ENCODE results near the gene MBOAT1. TPM values are rescaled to one million over a fixed set of nuclear protein-coding genes. Genes with fewer than 3 reads are reported as not detected.

Gene MBOAT1
- total RNA-seq, 1 donor from 2014 or later = 3.0 TPM

DNA sequence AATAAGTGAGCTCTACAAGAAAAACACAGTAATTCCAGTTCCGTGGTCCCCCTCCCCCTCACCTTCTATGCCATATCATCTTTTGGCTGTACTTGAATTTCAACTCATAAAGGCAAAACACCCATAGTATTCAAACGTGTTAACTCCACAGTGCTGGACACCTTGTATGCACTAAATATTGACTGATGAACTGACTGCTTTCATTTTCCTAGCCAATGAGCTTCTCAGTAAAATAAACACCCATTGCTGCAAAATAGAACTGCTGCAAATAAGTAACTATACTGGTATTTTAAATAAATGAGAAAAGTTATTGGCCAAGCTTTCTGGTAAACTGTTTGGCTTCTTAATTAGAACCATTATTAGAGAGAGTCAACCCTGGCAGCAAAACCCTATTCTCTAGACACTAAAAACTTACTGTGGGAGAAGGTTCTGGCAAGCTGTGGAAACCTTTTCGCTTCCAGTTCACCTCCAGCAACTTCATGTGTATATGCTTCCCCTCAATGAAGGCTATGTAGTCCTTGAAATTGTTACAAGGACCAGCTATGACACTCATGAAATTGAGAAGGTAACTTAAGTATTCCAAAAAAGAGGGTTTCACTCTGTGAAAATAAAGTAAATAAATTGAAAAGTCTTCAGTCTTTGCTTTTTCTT, 86.0 kb downstream of the MBOAT1 start:
- peaks cover 3% of the 10 kb centered on the region for H3K27me3 Mint-ChIP-seq
- H3K27ac Mint-ChIP-seq = no peak overlapping the region
- peaks cover 16% of the 10 kb centered on the region for H3K4me1 Mint-ChIP-seq (ENCODE audit: low read depth)
- no peak for DNase-seq (ENCODE audit: low spot score, unreplicated experiment)
- TF ChIP-seq, protein P1, sequence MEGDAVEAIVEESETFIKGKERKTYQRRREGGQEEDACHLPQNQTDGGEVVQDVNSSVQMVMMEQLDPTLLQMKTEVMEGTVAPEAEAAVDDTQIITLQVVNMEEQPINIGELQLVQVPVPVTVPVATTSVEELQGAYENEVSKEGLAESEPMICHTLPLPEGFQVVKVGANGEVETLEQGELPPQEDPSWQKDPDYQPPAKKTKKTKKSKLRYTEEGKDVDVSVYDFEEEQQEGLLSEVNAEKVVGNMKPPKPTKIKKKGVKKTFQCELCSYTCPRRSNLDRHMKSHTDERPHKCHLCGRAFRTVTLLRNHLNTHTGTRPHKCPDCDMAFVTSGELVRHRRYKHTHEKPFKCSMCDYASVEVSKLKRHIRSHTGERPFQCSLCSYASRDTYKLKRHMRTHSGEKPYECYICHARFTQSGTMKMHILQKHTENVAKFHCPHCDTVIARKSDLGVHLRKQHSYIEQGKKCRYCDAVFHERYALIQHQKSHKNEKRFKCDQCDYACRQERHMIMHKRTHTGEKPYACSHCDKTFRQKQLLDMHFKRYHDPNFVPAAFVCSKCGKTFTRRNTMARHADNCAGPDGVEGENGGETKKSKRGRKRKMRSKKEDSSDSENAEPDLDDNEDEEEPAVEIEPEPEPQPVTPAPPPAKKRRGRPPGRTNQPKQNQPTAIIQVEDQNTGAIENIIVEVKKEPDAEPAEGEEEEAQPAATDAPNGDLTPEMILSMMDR (IDR thresholded peaks at IDR 0.05; ENCODE audit: unreplicated experiment) = no peak
- H3K36me3 Mint-ChIP-seq (ENCODE audit: insufficient read depth) = no peaks in the 10 kb centered on the region
- H3K4me3 Mint-ChIP-seq (ENCODE audit: low read depth) = no peak overlapping the region
- no peaks in the 10 kb centered on the region for H3K9me3 Mint-ChIP-seq (ENCODE audit: low read depth)

DNA sequence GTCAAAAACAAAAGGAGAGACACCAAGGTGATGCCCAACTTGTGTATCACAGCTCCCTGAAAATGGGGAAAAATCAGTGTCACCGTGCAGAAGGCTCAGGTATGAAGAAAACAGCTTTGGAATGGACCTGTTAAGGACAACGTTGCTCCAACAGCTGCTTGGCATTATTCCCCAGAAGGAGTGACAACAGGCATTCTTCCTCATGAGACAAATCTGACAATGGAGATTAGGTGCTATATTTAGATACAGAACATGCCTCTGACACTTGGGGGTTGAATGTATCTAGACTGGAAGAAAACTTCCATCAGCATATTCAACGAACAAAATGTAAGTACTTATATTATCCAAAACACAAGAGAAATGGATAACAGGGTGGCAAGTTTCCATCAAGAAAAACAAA, 87.7 kb downstream of the MBOAT1 start:
- TF ChIP-seq, protein P1 (IDR thresholded peaks at IDR 0.05; ENCODE audit: unreplicated experiment) = no peak
- Mint-ChIP-seq H3K36me3 (ENCODE audit: insufficient read depth) (no peaks in the 10 kb centered on the region), H3K9me3 (ENCODE audit: low read depth) (no peaks in the 10 kb centered on the region), H3K27me3 (peaks cover 3% of the 10 kb centered on the region), H3K4me3 (ENCODE audit: low read depth) (no peak overlapping the region), H3K4me1 (ENCODE audit: low read depth) (peaks cover 18% of the 10 kb centered on the region), H3K27ac (no peak overlapping the region)
- DNase-seq (ENCODE audit: low spot score, unreplicated experiment) = no peak

DNA sequence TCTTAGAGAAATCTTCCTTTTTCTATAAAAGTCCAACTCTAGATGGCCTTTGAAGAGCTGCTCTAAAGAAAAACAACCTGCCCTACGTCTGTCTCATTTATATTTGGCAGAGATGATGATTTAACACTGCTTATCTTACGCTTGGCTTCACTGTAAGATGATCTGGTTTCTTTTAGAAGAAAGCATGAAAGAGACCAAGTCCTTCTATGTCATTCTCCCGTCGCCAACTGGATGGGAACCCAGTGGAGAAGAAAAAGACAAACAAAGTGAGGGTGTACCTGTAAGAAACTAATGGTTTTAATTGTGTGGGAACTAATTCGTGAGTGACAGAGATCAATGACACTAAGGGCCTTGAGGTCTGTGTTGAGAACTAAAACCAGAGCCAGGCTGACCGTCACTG, 92.8 kb downstream of the MBOAT1 start:
- Mint-ChIP-seq H3K36me3 (ENCODE audit: insufficient read depth) (no peaks in the 10 kb centered on the region), H3K4me3 (ENCODE audit: low read depth) (no peak overlapping the region), H3K9me3 (ENCODE audit: low read depth) (no peaks in the 10 kb centered on the region), H3K27me3 (peaks cover 3% of the 10 kb centered on the region), H3K4me1 (ENCODE audit: low read depth) (peaks cover 14% of the 10 kb centered on the region), H3K27ac (no peak overlapping the region)
- DNase-seq (ENCODE audit: low spot score, unreplicated experiment) = no peak
- TF ChIP-seq, protein P1 (IDR thresholded peaks at IDR 0.05; ENCODE audit: unreplicated experiment) = no peak

DNA sequence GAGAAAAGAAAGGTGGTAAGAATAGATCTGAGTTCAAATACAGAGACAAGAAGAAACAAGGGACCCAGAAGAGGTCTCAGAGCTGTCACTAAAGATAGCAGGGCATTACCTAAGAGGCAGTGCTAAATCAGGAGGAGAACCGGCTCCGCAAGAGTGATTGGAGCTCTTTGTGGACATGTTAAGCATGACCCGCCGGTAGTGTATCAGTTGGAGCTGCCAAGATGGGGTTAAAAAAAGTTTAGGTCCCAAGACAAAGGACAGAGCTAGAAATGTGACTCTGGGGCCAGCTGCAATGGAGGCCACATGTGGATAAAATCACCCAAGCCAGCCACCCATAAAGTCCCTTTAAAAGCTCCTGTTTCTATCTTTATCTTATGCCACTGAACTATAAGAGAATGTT, 93.4 kb downstream of the MBOAT1 start:
- no peaks in the 10 kb centered on the region for H3K27me3 Mint-ChIP-seq
- no peaks in the 10 kb centered on the region for H3K36me3 Mint-ChIP-seq (ENCODE audit: insufficient read depth)
- no peak for DNase-seq (ENCODE audit: low spot score, unreplicated experiment)
- H3K4me3 Mint-ChIP-seq (ENCODE audit: low read depth) = no peak overlapping the region
- peaks cover 14% of the 10 kb centered on the region for H3K4me1 Mint-ChIP-seq (ENCODE audit: low read depth)
- no peak overlapping the region for H3K27ac Mint-ChIP-seq
- no peaks in the 10 kb centered on the region for H3K9me3 Mint-ChIP-seq (ENCODE audit: low read depth)
- TF ChIP-seq, protein P1 (IDR thresholded peaks at IDR 0.05; ENCODE audit: unreplicated experiment) = no peak

DNA sequence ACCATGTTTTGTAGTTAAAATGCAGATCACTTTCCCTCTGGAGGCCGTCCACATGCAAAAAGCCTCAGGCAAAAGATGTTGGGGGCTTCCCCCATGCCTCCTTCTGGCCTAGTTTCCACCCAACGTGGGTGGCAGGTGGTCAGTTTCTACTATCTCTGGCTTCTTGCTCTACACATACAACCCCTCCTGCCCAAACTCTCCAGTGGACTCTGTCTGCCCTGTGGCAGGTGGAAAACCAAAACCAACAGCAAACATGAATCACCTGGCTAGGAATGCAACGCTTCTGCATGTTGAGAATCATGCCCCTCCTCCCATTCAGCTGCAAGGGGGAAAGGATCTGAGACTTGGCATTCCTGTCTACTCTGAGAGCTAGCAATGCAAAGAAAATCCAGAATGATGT, 94.8 kb downstream of the MBOAT1 start:
- Mint-ChIP-seq H3K36me3 (ENCODE audit: insufficient read depth) (no peaks in the 10 kb centered on the region), H3K4me1 (ENCODE audit: low read depth) (peaks cover 14% of the 10 kb centered on the region), H3K27ac (peak overlapping the region; percentile 62), H3K4me3 (ENCODE audit: low read depth) (no peak overlapping the region), H3K27me3 (no peaks in the 10 kb centered on the region), H3K9me3 (ENCODE audit: low read depth) (no peaks in the 10 kb centered on the region)
- TF ChIP-seq, protein P1 (IDR thresholded peaks at IDR 0.05; ENCODE audit: unreplicated experiment) = no peak
- DNase-seq (ENCODE audit: low spot score, unreplicated experiment) = no peak
